HepG2 (cell line): Measurements from ENCODE around the gene HTRA2. TPM values are rescaled to one million over a fixed set of nuclear protein-coding genes. Genes with fewer than 3 reads are reported as not detected.

Source experiments
- ATAC-seq: fragments of 200-7000 bp; cut with Tn5 transposase; 3 replicates; pipeline ENCODE4 v1.9.1; 2020; ENCODE audit warnings: mild to moderate bottlenecking, moderate library complexity
- BruUV-seq: library from RNA; stranded (reverse); fragments of 400-500 nt; replicated peaks from 2 replicates; lab custom pipeline; 2021; lab: Mats Ljungman, UMichigan
- CTCF ChIA-PET: fragments of 300-600 bp; formaldehyde crosslinking; extraction: SDS; loops from one replicate; lab custom pipeline; 2021; ENCODE audit warnings: low total read pairs, inconsistent platforms, low intra/inter-chr PET ratio; lab: Yijun Ruan, JAX
- POLR2A ChIA-PET: fragments of 350-600 bp; sonication (Branson Sonifier 250); formaldehyde crosslinking; loops from one replicate; lab custom pipeline; 2020; ENCODE audit warnings: antibody characterized with exemption, inconsistent platforms; lab: Yijun Ruan, JAX
- DNase-seq: peaks from one replicate; pipeline ENCODE4 v3.0.0-alpha.2; 2015; ENCODE audit warnings: low spot score
- FAIRE-seq: peaks from 3 replicates; lab custom pipeline; 2011; peaks lifted over from hg19 to GRCh38; lab: Jason Lieb, UNC
- H2AFZ ChIP-seq: one replicate; pipeline ENCODE4 v1.6.1; 2011; ENCODE audit warnings: low read length, inconsistent platforms
- H3K27ac ChIP-seq: fragments of 300-600 bp; 3 replicates; pipeline ENCODE4 v1.8.0; 2011; ENCODE audit warnings: mixed run types, mild to moderate bottlenecking, mixed read lengths, low read length, inconsistent platforms; ENCODE audit not compliant: insufficient read depth; ENCODE audit errors: extremely low read length
- H3K27me3 ChIP-seq, 2 experiments: fragments of 200-600 bp in 1 of 2; 2 replicates in 1 of 2; 3 replicates in 1 of 2; pipeline versions ENCODE4 v1.6.0 to v1.8.0; 2011; ENCODE audit warnings: low read length in 2 of 2, mild to moderate bottlenecking in 2 of 2, moderate library complexity in 2 of 2, inconsistent platforms in 1 of 2; ENCODE audit not compliant: insufficient read depth in 2 of 2, control insufficient read depth in 1 of 2
- H3K36me3 ChIP-seq, 2 experiments: fragments of 200-600 bp in 1 of 2; replicated peaks in 1 of 2; 2 replicates in 1 of 2; 3 replicates in 1 of 2; pipeline versions ENCODE4 v1.5.1 to v1.8.0; 2011; ENCODE audit warnings: low read length in 2 of 2, inconsistent platforms in 1 of 2; ENCODE audit not compliant: insufficient read depth in 2 of 2, control insufficient read depth in 1 of 2
- H3K4me1 ChIP-seq: 2 replicates; pipeline ENCODE4 v1.5.1; 2012; ENCODE audit warnings: low read length, inconsistent platforms; ENCODE audit not compliant: insufficient read depth
- H3K4me2 ChIP-seq: 2 replicates; pipeline ENCODE4 v1.6.0; 2011; ENCODE audit warnings: low read depth, low read length, inconsistent platforms
- H3K4me3 ChIP-seq, 3 experiments: fragments of 200-600 bp in 1 of 3; sonication (generic), shearing (Covaris generic) in 1 of 3; replicated peaks in 1 of 3; 2 replicates each; pipeline ENCODE4 v1.5.1; 2011 to 2016; ENCODE audit warnings: low read length in 3 of 3, inconsistent platforms in 2 of 3, low read depth in 2 of 3, mild to moderate bottlenecking in 2 of 3, control low read depth in 1 of 3, mixed read lengths in 1 of 3; ENCODE audit not compliant: insufficient read depth in 1 of 3
- H3K79me2 ChIP-seq: one replicate; pipeline ENCODE4 v1.6.1; 2011; ENCODE audit warnings: low read length, inconsistent platforms; ENCODE audit not compliant: insufficient read depth
- H3K9ac ChIP-seq: 2 replicates; pipeline ENCODE4 v1.6.0; 2011; ENCODE audit warnings: mild to moderate bottlenecking, low read depth, low read length, inconsistent platforms; ENCODE audit not compliant: insufficient read depth
- H3K9me3 ChIP-seq: 2 replicates; pipeline ENCODE4 v1.5.1; 2012; ENCODE audit warnings: mild to moderate bottlenecking, low read length
- H4K20me1 ChIP-seq: 2 replicates; pipeline ENCODE4 v1.6.0; 2011; ENCODE audit warnings: inconsistent platforms, mild to moderate bottlenecking, low read length, moderate library complexity; ENCODE audit not compliant: insufficient read depth
- BHLHE40 ChIP-seq: IDR thresholded peaks from 2 replicates; pipeline ENCODE4 v1.6.1; 2011; ENCODE audit warnings: low read length, improper control_type of control experiment
- CREB1 ChIP-seq, 2 experiments: fragments of 450-650 bp in 1 of 2; IDR thresholded peaks; 2 replicates each; pipeline ENCODE4 v1.6.1; 2016 to 2017; ENCODE audit warnings: control low read depth in 1 of 2, mild to moderate bottlenecking in 1 of 2, missing compliant biosample characterization in 1 of 2, missing genetic modification characterization in 1 of 2
- ELF3 ChIP-seq: IDR thresholded peaks from 2 replicates; pipeline ENCODE4 v1.6.1; 2016; ENCODE audit warnings: missing genetic modification reagents, missing compliant biosample characterization
- HNRNPL ChIP-seq: fragments of 200-400 bp; formaldehyde crosslinking; IDR thresholded peaks from 2 replicates; pipeline ENCODE4 v1.6.1; 2017; ENCODE audit warnings: mild to moderate bottlenecking, low read depth, low read length
- U2AF2 ChIP-seq: fragments of 200-400 bp; formaldehyde crosslinking; IDR thresholded peaks from 2 replicates; pipeline ENCODE4 v1.6.1; 2017; ENCODE audit warnings: low read depth, mild to moderate bottlenecking, low read length
- ZBTB20 ChIP-seq: sonication (generic); formaldehyde crosslinking; IDR thresholded peaks from 2 replicates; pipeline ENCODE4 v1.8.1; 2023; ENCODE audit warnings: missing genetic modification reagents, low read depth, mild to moderate bottlenecking, borderline replicate concordance
- ZFY ChIP-seq: sonication (generic); formaldehyde crosslinking; IDR thresholded peaks from 2 replicates; pipeline ENCODE4 v1.4.0; 2020; ENCODE audit warnings: missing genetic modification reagents
- whole genome bisulfite sequencing: methylation state at CpG from one replicate; pipeline ENCODE4 v1.1.6; 2017; ENCODE audit warnings: low lambda C conversion rate; 5-methylcytosine and 5-hydroxymethylcytosine counted together
- in situ Hi-C: cut with HindIII; loops from 2 replicates; pipeline ENCODE4 v1.10.0; 2017; ENCODE audit warnings: low pct_unique_long_range_greater_than_20kb; ENCODE audit not compliant: extremely low pct_ligation_motif_present
- intact Hi-C: fragments of 100-400 bp; cut with micrococcal nuclease; formaldehyde crosslinking; loops from one replicate; pipeline ENCODE4 v1.10.0; 2022; ENCODE audit not compliant: unreplicated experiment
- polyA plus RNA-seq, 8 experiments: library from polyadenylated mRNA; depleted of rRNA in 3 of 8; stranded (reverse) in 7 of 8; unstranded in 1 of 8; fragments of >200 nt; fragmentation: Illumina TruSeq in 4 of 8; extraction: Trizol in 4 of 8; gene quantifications; 2 replicates each; pipeline versions ENCODE4 v1.2.1 to v1.2.3, GENCODE V29; 2011 to 2016; ENCODE audit warnings: low read depth in 4 of 8, missing spikeins in 1 of 8, mixed read lengths in 1 of 8; ENCODE audit not compliant: insufficient read depth in 1 of 8
- total RNA-seq, 5 experiments: library from RNA; depleted of rRNA; stranded (reverse); fragments of >200 nt; fragmentation: Illumina TruSeq; extraction: Trizol; gene quantifications; 2 replicates each; pipeline ENCODE4 v1.2.3, GENCODE V29; 2016; ENCODE audit warnings: low read depth in 1 of 5
- TF ChIP-seq, protein P1 (sequence below): conservative IDR thresholded peaks from 2 replicates; pipeline ENCODE4 v1.6.1; 2018; ENCODE audit warnings: missing genetic modification reagents
- TF ChIP-seq, protein P2 (sequence below): sonication (generic); formaldehyde crosslinking; IDR thresholded peaks from 2 replicates; pipeline ENCODE4 v1.5.1; 2020; ENCODE audit warnings: mild to moderate bottlenecking, missing genetic modification reagents, moderate library complexity
- TF ChIP-seq, protein P3 (sequence below): sonication (generic); formaldehyde crosslinking; IDR thresholded peaks from 2 replicates; pipeline ENCODE4 v1.4.0; 2020; ENCODE audit warnings: mild to moderate bottlenecking, missing genetic modification reagents
- TF ChIP-seq, protein P4 (sequence below): fragments of 450-650 bp; IDR thresholded peaks from 2 replicates; pipeline ENCODE4 v1.6.1; 2017
- TF ChIP-seq, protein P5 (sequence below): sonication (generic); formaldehyde crosslinking; IDR thresholded peaks from 2 replicates; pipeline ENCODE4 v1.4.0; 2020; ENCODE audit warnings: missing genetic modification reagents
- TF ChIP-seq, protein P6 (sequence below): sonication (generic); formaldehyde crosslinking; IDR thresholded peaks from 2 replicates; pipeline ENCODE4 v1.8.1; 2023; ENCODE audit warnings: mild to moderate bottlenecking, moderate library complexity, missing genetic modification reagents
- TF ChIP-seq, protein P7 (sequence below): sonication (generic); formaldehyde crosslinking; IDR thresholded peaks from 2 replicates; pipeline ENCODE4 v1.5.0; 2020; ENCODE audit warnings: mild to moderate bottlenecking, missing genetic modification reagents, moderate library complexity

Gene HTRA2
- total and polyA plus RNA-seq, 2 of the 13 experiments (the other 11 are each of a cell fraction or from before 2014, with no cell fraction given): 47.7 to 50.3 TPM

DNA sequence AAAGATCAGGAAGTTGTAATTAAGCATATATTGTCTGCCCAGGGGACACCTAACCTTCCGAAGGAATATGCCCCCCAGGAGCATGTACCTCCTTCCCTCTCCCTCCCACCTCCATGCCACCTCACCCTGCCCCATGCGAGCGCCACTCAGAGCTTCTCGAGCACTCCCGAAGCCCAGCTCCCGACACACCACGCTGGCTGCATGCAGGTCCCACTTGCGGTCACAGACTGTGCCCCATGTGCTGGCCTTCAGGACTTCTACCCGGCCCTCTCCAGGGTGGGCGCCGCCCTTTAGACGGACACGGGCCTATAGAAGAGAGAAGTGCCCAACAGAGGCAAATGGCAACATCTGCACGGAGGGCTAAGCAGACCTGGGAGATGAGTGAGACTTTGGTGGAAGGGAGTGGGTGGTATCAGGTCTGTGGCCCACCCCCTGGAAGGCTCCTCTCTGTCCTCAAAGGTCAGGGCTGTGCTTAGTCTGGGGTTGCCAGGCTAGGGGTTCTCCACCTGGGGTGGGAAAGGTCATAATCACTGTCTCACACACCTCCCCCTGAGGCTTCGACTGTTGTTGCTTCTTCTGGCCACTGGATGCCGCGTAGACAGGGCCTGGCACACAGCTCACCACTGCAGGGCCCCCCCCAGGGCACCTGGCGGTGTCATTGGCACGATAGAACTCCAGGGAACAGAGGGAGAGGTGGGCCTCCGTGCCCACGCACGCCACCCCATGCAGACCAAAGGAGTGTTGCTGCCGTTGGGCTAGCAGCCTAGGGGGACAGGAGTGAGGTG lies 6.6 kb downstream of the HTRA2 start:
- H2AFZ ChIP-seq: no peak overlapping the region
- FAIRE-seq: no peak
- no peaks in the 10 kb centered on the region for H4K20me1 ChIP-seq
- no peak overlapping the region for H3K4me2 ChIP-seq
- ChIA-PET POLR2A (no interaction called here), CTCF (no interaction called here)
- no peaks in the 10 kb centered on the region for H3K9me3 ChIP-seq
- in situ Hi-C loops (no loop called here), intact Hi-C loops (no loop called here)
- no peak overlapping the region for H3K4me3 ChIP-seq
- peaks cover 8% of the 10 kb centered on the region for H3K4me1 ChIP-seq
- BruUV-seq: no TSS peak
- ATAC-seq: peak; percentile 59
- no peak for DNase-seq
- no peak overlapping the region for H3K9ac ChIP-seq
- peaks cover 7 to 12% of the 10 kb centered on the region in 2 experiments; a peak in 3 of 5 replicates for H3K36me3 ChIP-seq
- H3K27me3 ChIP-seq: peaks cover 4 to 33% of the 10 kb centered on the region in 2 experiments; a peak in 3 of 5 replicates
- no peaks in the 10 kb centered on the region for H3K79me2 ChIP-seq
- WGBS: 51% methylated on average over 19 of the region's 23 CpGs
- no peak overlapping the region for H3K27ac ChIP-seq
- TF ChIP-seq ZBTB20: no peak
- TF ChIP-seq, protein P1, sequence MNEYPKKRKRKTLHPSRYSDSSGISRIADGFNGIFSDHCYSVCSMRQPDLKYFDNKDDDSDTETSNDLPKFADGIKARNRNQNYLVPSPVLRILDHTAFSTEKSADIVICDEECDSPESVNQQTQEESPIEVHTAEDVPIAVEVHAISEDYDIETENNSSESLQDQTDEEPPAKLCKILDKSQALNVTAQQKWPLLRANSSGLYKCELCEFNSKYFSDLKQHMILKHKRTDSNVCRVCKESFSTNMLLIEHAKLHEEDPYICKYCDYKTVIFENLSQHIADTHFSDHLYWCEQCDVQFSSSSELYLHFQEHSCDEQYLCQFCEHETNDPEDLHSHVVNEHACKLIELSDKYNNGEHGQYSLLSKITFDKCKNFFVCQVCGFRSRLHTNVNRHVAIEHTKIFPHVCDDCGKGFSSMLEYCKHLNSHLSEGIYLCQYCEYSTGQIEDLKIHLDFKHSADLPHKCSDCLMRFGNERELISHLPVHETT (CRISPR knock-in tag): no peak
- TF ChIP-seq, protein P2, sequence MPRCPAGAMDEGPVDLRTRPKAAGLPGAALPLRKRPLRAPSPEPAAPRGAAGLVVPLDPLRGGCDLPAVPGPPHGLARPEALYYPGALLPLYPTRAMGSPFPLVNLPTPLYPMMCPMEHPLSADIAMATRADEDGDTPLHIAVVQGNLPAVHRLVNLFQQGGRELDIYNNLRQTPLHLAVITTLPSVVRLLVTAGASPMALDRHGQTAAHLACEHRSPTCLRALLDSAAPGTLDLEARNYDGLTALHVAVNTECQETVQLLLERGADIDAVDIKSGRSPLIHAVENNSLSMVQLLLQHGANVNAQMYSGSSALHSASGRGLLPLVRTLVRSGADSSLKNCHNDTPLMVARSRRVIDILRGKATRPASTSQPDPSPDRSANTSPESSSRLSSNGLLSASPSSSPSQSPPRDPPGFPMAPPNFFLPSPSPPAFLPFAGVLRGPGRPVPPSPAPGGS (CRISPR knock-in tag): no peak
- TF ChIP-seq, protein P3, sequence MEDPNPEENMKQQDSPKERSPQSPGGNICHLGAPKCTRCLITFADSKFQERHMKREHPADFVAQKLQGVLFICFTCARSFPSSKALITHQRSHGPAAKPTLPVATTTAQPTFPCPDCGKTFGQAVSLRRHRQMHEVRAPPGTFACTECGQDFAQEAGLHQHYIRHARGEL (CRISPR knock-in tag): no peak
- no peak for TF ChIP-seq ELF3 (CRISPR knock-in tag)
- TF ChIP-seq, protein P4, sequence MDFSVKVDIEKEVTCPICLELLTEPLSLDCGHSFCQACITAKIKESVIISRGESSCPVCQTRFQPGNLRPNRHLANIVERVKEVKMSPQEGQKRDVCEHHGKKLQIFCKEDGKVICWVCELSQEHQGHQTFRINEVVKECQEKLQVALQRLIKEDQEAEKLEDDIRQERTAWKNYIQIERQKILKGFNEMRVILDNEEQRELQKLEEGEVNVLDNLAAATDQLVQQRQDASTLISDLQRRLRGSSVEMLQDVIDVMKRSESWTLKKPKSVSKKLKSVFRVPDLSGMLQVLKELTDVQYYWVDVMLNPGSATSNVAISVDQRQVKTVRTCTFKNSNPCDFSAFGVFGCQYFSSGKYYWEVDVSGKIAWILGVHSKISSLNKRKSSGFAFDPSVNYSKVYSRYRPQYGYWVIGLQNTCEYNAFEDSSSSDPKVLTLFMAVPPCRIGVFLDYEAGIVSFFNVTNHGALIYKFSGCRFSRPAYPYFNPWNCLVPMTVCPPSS: no peak
- TF ChIP-seq HNRNPL: 0 out of 2 replicates have a peak, but pooled peaks have one; percentile 40
- no peak for TF ChIP-seq U2AF2
- TF ChIP-seq, protein P5, sequence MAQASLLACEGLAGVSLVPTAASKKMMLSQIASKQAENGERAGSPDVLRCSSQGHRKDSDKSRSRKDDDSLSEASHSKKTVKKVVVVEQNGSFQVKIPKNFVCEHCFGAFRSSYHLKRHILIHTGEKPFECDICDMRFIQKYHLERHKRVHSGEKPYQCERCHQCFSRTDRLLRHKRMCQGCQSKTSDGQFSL: peak; percentile 52; the same call in 1 of the 2 replicates
- no peak for TF ChIP-seq BHLHE40
- TF ChIP-seq ZFY (CRISPR knock-in tag): no peak
- TF ChIP-seq, protein P6, sequence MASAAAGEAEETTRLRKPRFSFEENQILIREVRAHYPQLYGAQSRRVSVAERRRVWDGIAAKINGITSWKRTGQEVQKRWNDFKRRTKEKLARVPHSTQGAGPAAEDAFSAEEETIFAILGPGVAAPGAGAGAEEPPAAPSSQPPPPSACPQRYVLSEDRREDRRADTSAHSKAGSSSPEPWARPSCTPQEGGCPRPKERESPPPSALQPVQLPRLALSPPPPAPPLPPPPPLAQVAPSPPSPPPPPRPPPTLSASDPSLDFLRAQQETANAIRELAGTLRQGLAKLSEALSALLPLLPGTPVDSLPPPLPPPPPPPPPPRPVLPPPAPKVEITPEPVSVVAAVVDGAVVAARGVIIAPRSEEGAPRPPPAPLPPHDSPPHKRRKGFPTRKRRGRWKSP: no peak
- no peak for TF ChIP-seq CREB1 (IDR thresholded peaks at IDR 0.05)
- TF ChIP-seq CREB1 (CRISPR knock-in tag; IDR thresholded peaks at IDR 0.05): no peak
- TF ChIP-seq, protein P7, sequence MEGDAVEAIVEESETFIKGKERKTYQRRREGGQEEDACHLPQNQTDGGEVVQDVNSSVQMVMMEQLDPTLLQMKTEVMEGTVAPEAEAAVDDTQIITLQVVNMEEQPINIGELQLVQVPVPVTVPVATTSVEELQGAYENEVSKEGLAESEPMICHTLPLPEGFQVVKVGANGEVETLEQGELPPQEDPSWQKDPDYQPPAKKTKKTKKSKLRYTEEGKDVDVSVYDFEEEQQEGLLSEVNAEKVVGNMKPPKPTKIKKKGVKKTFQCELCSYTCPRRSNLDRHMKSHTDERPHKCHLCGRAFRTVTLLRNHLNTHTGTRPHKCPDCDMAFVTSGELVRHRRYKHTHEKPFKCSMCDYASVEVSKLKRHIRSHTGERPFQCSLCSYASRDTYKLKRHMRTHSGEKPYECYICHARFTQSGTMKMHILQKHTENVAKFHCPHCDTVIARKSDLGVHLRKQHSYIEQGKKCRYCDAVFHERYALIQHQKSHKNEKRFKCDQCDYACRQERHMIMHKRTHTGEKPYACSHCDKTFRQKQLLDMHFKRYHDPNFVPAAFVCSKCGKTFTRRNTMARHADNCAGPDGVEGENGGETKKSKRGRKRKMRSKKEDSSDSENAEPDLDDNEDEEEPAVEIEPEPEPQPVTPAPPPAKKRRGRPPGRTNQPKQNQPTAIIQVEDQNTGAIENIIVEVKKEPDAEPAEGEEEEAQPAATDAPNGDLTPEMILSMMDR (CRISPR knock-in tag): 0 out of 2 replicates have a peak, but pooled peaks have one; percentile 7
